Measurements from ENCODE around the gene EPHX1. TPM values are rescaled to one million over a fixed set of nuclear protein-coding genes. Genes with fewer than 3 reads are reported as not detected.
"Not testable (repeated sequence)": the region's sequence is repeated elsewhere in the genome, so short reads cannot be mapped to it uniquely, and the experiment has no call there.

The EPHX1 gene
- 1.0 TPM in 2 replicates for total RNA-seq

DNA sequence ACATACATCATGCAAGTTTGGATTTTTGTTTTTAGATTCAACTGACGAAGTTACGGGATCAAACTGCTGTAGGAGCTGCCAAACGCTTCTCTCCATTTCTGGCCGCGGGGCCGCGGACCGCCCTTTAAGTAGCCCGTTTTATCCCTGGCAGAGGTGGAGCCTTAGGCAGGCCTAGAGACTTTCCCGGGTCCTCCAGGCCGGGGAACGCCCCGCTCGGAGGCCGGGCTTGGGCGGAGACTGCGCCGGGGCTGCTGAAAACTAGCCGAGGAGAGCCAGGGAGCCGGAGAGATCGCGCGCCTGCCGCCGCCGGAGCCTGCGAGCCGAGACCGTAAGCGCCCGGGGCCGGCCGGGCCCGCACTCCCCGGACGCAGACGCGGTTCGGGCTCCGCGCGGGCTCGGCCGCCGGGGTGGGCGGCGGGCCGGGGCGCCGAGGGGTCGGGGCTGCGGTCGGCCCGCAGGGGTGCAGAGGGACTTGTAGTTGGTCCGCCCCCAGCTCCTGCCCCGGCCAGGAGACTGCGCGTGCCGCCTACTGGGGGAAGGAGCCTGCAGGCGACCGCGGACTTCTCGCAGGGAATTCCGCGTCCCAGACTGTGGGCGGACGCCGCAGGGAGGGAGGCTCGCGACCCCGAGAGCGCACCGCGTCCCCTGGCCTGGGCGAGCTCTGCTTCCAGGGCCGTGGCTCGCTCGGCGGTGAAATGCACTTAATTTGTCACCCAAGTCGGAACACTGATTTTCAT lies at the start of gene EPHX1:
Gene EPHX1, plus strand, starts transcription at position 283 of the 737 bp plus-strand sequence. CDS start 18,606 bp downstream, outside the sequence.
- intact Hi-C loops (cut with micrococcal nuclease), result loop anchor here (1.0 to 2.0 kb wide), 2 partner anchors 33 to 101 kb away; partner anchors contain the start of gene SRP9

GRCh38 chr1:225760531-225760930 lies 49.4 kb upstream of the EPHX1 start:
- intact Hi-C loops (cut with micrococcal nuclease), result no loop called here

- intact Hi-C loops (cut with micrococcal nuclease), result not testable (repeated sequence)
These were observed 48.5 kb upstream of the EPHX1 start for GRCh38 chr1:225761395-225761794.

GRCh38 chr1:225762002-225762441 lies 47.9 kb upstream of the EPHX1 start:
- intact Hi-C loops (cut with micrococcal nuclease), result no loop called here

- intact Hi-C loops (cut with micrococcal nuclease), result no loop called here
These were observed 47.5 kb upstream of the EPHX1 start for GRCh38 chr1:225762444-225762843.

DNA sequence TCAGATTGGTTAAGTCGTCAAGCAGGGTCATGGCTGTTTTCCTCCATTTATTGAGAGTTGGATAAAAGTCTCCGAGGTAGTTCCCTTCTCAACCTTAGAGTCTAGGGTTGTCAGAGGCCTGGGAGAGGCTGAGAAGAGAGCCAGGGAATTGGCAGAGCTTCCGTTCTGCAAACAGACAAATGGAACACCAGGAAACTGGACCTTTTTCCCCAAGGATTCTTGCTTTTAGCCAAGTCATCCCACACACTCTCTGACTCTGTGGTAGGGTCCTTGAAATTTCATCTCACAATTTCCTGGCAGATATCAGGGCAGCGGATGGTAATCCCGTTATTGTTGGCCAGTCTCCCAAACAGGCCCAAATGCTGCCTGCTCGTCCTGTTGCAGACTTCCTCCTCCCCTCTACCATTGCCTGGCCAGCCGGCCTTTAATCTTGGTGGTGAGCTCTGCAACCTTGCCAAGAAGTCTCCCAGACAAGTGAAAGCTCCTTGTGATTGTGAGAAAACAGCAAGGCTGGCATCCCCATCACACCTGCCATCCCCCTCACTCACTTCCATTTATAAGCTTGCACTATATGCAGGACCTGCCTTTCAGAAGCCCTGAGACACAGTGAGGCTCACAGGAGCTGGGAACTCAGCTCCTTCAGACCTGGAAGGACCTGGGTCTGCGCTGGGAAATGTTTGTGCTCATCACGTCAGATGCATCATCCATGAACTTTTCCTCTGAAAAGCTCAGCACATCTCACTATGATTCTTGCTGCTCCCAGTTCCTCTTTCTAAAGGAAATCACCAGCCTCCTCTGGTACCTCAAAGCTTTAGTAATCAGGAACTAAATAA lies 46.0 kb upstream of the EPHX1 start:
- intact Hi-C loops (cut with micrococcal nuclease), result no loop called here

- intact Hi-C loops (cut with micrococcal nuclease), result no loop called here
These were observed 43.8 kb upstream of the EPHX1 start for GRCh38 chr1:225765982-225766674.

- intact Hi-C loops (cut with micrococcal nuclease), result no loop called here
These were observed 42.8 kb upstream of the EPHX1 start for GRCh38 chr1:225766967-225767633.

DNA sequence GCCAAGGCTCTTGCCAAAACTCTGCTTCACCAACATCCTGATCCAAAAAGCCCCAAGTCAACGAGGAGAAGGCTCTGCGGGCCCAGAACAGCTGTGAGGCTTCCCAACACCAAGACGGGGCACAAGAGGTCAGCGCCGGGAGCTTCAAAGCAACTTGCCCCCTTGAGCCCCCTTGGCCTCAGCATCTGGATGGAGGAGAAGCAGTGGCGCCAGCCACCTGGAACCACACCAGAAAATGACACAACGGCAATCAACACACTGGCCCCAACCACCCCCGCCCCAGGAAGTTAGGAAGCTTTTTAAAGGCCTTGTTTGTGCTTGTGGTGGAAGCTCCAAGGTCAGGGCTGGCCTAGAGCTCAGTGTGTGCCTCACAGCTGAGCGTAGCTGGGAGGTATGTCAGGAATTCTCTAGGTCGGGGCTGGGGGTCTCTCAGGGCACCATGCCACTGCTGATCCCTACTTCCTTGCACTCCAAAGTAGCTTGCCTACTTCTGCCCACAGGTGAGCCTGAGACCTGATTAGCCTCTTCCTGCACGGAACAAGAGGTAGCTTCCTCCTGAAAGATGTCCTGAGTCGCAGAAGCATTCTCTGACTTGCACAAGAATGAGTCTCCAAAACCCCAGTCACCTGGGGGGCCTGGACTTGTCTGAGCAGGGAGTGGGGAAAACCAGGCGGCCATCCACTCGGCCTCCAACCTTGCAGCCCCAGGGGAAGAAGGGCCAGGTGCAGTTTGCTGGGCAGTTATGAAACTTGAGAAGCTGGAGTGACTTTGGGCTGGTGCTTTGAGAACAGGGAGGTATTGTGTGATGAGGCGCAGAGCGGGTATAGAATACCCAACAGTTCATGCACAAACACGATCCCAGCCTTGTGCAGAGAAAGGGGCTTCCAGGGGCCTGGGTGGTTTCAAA lies 42.0 kb upstream of the EPHX1 start:
- intact Hi-C loops (cut with micrococcal nuclease), result no loop called here

DNA sequence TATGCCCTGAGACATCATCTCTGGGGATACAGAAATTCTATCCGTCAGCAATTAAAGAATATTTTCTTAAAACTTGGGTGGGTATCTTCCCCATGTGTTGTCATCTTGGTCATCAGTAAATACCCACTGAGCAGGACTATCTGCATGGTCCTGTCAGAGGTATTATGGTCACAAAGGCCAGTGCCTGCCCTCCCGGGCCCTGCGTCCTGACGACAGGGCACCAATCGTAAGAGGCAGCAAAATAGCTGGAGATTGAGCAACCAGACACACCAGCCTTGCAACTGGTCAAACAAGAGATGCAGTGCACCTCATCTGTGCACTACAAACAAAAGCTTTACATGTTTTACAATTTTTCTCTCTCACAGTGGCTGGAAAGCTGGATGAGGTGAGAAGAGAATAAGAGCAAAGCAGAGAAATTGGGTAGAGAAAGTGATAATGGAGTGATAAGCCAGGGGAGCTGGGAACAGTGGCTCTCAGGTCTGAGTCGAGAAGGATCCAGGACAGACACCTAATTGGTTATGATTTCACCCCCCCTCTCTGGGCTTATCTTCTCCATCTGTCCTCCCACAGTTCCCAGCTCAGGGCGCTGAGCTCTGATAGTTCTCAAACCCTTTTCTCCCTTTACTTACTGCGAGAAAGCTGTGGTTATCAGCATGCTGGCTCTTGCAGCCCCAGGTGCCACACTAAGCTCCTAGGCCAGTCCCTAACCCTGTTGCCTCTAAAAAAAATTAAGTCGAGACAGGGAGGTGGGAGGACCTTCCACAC lies 41.1 kb upstream of the EPHX1 start:
- intact Hi-C loops (cut with micrococcal nuclease), result no loop called here

DNA sequence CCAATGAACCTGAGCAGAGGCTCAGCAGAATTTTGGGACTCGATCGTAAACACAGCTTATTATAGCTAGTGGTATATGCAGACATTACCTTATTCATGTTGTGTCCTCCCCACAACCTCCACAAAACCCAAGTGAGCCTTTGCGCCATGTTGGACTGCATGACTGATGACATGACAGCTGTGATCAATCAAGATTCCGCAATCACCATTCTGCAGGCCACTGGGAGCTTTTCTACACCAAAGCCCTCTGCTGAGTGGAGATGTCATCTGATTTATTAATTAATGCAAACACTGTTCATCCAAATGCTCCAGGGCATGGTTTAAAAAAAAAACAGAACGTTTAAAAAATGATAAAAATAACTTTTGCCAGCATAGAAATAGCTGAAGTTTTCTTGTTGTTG lies 40.2 kb upstream of the EPHX1 start:
- intact Hi-C loops (cut with micrococcal nuclease), result loop anchor here (5.0 kb wide), 1 partner anchor 452 kb away; no protein-coding TSS in a partner anchor

DNA sequence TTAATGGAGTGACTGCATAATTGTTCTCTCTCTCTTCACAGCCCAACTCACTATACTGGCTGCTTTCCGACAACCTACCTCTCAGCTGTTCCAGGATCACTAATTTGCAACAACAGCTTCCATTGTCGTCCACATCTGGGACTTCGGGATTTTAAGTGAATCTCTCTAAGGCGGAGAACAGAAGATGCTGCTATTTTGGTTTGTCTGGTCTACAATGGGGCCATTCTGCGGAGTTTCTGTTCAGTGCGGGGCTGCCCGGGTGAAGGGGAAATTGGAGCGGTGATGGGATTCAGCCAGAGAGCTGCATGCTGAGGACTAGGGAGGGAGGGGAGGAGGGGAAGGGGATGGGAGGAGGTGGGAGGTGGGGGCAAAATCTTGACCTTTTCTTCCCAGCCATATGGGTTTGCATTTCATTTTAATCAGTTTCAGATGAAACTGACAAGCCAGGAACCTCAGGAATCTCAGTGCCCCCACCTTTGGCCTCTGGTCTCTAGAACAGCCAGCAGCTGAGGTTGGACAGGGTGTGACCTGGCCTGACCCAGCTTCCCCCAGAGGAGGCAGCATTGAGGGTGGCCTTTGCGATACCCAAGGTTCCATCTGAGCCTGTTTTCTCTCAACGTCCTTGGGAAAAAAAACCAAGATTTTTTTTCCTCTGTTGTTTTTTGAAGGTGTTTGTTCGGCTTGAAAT lies 39.2 kb upstream of the EPHX1 start:
- intact Hi-C loops (cut with micrococcal nuclease), result loop anchor here (5.0 kb wide), 1 partner anchor 453 kb away; no protein-coding TSS in a partner anchor

DNA sequence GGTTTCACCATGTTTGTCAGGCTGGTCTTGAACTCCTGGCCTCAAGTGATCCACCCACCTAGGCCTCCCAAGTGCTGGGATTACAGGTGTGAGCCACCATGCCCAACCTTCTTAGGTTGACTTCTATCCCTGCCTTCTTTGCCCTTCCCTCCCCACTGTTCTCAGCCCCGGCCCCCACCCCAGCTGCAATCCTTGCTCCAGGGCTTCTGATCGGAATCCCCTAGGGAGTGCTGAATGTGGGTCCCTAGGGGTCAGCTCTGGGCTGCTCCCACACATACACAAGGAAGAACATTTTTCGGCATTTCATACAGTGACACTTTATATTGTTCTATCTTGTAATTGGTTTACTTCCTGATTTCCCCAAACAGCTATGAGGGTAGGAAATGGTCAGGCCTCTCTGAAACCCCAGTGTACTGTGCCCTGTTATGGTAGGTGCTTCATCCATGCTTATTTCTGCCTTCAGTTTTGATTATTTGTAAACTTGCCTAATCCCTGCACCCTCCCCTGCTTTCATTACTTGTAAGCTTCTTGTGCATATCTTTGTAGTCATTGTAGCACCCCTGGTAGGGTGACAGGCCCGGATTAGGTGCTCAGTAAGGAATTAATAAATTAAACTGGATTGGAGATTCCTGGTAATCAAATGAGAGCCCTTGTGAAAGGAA lies 38.1 kb upstream of the EPHX1 start:
- intact Hi-C loops (cut with micrococcal nuclease), result loop anchor here (5.0 kb wide), 1 partner anchor 454 kb away; no protein-coding TSS in a partner anchor

DNA sequence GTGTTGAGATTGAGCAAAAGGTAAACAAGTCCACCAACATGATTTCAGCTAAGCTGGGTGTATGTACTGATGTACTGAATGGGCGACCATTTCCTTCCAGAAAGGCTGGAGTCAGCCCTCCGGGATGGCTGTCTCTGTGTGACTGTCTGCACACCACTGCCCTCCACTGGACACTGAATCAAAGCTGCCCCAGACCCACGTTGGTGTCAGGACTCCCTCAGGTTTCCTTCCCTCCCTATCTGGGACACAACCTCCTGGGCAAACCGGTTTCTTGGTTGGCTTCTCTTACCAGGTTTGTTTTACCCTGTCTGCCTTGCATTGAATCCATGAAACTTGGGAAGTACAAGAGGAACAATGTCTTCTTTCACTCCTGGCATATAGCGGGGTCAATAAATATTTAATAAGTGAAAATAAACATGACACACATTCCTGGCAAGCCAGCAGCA lies 37.6 kb upstream of the EPHX1 start:
- intact Hi-C loops (cut with micrococcal nuclease), result loop anchor here (5.0 kb wide), 1 partner anchor 455 kb away; no protein-coding TSS in a partner anchor

DNA sequence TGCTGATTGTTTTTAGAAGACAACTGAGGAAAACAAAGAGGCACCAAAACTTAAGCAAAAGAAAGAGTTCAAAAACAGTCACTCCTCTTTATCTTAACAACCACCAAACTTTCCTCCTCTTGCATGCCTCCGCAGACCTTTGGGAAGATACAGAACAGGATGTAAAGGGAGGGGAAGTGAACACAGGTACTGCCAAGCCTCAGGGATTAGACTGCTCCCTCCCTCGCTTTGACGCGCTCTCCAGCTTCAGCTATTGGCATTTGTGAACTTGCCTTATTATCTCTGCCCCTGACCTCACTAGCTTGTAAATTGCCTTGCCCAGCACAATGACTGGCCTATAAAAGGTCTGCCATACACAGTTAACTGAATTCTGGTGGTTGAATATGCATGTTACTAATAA lies 37.1 kb upstream of the EPHX1 start:
- intact Hi-C loops (cut with micrococcal nuclease), result loop anchor here (5.0 kb wide), 1 partner anchor 456 kb away; no protein-coding TSS in a partner anchor

DNA sequence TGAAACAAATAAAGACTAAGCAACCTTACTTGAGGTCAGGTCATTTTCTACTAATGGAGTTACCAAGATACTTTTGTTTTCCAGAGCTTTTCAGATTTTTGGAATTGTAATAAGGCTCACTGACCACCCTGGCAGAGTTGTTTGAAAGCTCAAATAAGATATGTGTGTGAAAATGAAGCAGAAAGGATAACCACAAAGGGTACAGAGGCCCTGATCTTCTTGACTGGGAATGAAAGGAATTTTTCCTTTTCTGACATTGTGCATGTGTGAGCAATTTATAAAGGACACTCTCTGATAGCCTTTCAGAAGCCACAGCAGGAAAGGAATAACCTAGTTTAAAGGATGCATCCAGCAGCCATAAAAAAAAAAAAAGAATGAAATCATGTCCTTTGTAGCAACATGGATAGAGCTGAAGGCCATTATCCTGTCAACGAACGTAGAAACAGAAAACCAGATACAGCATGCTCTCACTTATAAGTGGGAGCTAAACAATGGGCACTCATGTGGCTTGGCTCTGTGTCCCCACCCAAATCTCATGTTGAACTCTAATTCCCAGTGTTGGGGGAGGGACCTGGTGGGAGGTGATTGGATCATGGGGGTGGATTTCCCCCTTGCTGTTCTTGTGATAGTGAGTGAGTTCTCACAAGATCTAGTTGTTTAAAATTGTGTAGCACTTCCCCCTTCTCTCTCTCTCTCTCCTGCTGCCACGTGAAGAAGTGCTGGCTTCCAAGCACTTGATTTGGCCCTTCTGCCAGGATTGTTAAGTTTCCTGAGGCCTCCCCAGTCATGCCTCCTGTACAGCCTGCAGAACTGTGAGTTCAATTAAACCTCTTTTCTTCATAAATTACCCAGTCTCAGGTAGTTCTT lies 35.4 kb upstream of the EPHX1 start:
- intact Hi-C loops (cut with micrococcal nuclease), result loop anchor here (5.0 kb wide), 6 partner anchors 122 to 1947 kb away; partner anchors contain the start of genes ENAH and PARP1

DNA sequence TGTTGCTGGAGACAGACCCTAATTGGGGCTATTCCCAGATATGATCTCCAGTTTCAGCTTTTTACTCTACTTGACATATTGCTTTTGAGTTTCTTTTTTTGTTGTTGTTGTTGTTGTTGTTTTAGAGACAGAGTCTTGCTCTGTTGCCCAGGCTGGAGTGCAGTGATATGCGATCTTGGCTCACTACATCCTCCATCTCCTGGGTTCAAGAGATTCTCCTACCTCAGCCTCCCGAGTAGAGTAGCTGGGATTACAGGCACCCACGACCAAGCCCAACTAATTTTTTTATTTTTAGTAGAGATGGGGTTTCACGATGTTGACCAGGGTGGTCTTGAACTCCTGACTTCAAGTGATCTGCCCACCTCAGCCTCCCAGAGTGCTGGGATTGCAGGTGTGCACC lies 33.6 kb upstream of the EPHX1 start:
- intact Hi-C loops (cut with micrococcal nuclease), result loop anchor here (2.0 to 5.0 kb wide), 6 partner anchors 124 to 1949 kb away; partner anchors contain the start of genes ENAH and PARP1

Measured in T-helper 1 cell treated with Interleukin-12 subunit alpha and Interleukin-12 subunit beta and Interleukin-4 antibody, amounts not matched to agents 30 ng/mL and 1 ng/mL, for 36 hours (primary cell).